8988T (cell line): ENCODE results near the gene RAPH1.
A peak's percentile ranks its signal among the peaks of the same experiment; 100 is the strongest.

Experiments
- DNase-seq: peaks from one replicate; pipeline ENCODE4 v3.0.0; 2011

Gene RAPH1

DNA sequence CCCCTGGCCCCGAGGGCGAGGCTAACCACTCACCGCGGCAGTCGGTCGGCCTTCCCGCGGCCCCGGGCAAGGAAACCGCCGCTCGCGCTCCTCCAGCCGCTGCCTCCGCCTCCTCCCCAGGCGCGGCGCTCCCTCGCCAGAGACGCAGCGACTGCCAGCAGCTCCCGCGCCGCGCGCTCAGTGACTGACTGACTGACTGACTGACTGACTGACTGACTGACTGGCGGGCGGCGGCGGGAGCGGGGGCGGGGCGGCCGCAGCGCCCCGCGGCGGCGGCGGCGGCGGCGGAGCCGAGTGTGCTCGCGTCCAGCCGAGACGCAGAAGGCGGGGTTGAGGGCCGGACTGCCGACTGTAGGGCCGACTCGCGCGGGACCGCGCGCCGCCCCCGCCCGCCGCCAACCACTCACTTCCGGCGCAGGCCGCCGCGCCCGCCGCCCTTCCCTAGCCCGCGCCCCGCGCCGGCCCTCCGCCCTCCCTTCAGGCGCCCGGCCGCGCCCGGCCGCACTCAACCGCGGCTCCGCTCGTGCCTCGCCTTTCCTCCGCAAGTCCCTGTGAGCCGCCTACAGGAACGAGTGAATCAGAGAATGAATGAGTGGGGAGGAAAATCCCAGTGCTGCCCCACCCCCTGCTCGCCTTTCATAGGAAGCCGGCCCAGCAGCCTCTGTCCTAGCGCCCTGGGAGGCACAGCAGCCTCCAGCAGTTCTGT, at the start of gene RAPH1:
Gene RAPH1 (minus strand): TSS at position 224 of the 706 bp plus-strand sequence. CDS start 39,948 bp downstream, outside the sequence.
- DNase-seq: peak; percentile 86

GRCh38 chr2:203584784-203585183, 49.7 kb upstream of the RAPH1 start:
- DNase-seq: no peak

DNA sequence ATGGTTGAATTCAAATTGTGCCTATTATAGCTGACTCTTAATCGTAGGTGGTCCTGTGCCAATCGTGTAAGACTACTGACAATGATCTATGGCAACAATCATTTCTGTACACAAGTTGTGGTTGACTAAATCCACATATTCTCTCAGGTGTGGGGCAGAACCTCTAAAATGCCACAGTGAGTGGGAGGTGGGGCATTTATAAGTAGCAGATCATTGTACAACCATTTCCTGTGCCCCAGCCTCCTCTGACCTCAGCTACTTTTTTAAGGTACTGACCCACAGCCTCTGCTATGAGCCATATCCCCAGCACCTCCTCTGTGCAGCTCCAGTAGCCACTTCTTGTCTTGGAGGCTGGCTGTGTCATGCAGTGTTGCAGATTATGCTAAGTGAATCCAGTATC, 48.6 kb upstream of the RAPH1 start:
- DNase-seq: no peak

DNA sequence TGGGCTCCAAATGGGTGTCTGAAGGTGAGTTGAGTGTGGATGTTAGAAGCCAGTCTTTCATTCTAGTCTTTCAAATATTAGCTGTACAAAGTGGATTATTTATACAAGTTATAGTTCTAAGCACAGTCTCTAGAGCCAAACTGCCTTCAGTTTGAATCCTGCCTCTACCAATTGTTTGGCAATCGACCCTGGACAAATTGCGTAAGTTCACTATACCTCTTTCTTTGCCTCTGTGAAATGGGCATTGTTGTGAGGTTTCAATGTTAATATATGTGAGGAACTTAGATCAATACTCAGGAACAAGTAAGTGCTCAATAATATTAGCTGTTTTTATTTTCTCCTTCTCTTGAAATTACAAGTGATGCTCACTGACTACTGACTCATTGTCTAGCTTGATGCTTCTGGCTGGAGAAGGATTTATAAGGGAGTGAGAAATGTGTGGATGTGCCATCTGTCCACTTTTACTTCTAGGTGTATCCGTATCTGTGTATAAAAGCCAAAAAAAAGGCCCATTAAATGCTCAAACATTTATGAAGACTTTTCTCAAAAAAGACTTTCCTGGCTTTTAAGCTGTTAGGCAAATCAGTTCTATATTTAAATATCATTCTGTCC, 48.1 kb upstream of the RAPH1 start:
- DNase-seq: no peak

DNA sequence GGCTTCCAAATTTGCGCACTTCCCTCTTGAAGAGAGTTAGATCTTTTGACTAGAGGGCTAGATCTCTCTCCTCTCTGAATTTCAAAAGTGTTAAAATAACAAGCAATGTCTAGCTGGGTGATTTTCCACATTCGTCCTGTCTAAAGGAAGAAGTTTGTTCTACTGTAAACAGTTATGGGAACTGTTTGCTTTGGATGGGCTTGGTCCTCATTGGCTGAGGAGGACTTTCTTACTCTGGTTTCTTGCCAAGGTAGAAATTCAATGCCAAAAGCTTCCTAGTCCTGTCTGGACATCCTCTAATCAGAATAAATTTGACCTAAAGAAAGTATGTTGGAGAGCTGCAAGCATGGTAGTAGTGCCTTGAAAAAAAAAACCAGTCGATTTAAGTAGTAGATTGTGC, 47.4 kb upstream of the RAPH1 start:
- no peak for DNase-seq

- DNase-seq: no peak
Measured at GRCh38 chr2:203580844-203581243, 45.7 kb upstream of the RAPH1 start.

DNA sequence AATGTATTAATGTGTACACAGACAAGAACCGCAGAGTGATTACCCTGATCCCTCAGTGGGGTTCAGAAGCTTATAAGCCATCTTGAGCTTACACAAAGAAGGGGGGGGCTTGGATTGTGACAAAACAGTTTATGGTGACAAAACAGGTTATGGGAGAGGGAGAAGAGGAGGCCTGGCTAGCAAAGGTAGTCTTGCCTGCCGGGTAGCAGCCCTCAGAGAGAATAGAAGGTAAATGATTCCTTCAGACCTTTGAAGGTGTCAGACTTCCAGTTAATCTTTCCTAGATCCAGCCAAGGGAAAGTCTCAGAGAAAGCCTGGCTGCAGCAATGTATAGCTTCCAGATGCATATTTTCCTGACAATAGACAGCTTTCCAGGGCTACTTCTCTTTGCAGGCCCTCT, 44.6 kb upstream of the RAPH1 start:
- no peak for DNase-seq

GRCh38 chr2:203578759-203579643, 43.9 kb upstream of the RAPH1 start:
- DNase-seq: no peak

DNA sequence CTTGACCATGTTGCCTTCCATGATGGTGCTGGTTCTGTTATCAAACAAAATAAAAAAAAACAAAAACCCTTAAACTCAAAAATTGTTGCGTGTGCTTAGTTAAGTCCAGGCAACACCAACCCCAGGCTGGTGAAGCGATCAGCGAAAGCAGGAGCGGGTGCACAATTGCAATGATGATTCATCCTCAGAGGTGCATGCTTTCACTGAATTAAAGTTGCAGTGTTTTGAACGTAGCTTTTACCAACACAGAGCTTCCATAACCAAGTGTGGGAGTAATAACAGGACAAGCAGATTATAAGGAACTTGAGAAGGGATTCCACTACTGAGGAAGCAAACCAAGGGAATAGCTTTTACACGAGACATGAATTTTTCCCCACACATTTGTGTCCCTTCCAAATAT, 39.7 kb upstream of the RAPH1 start:
- DNase-seq: no peak

DNA sequence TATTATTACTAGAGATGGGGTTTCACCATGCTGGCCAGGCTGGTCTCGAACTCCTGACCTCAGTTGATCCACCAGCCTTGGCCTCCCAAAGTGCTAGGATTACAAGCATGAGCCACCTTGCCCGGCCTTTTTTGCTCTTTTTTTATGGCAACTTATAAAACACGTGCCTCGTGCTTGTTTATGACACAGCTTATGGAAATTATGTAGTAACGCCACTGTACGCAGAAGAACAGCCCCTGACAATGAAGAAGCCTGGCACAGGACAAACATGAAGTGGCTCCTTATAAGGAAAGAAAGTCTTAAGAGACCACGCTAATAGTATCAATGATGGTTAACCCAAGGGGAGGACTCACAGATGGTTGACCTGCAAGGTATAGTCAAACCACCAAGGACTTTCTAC, 37.2 kb upstream of the RAPH1 start:
- no peak for DNase-seq

DNA sequence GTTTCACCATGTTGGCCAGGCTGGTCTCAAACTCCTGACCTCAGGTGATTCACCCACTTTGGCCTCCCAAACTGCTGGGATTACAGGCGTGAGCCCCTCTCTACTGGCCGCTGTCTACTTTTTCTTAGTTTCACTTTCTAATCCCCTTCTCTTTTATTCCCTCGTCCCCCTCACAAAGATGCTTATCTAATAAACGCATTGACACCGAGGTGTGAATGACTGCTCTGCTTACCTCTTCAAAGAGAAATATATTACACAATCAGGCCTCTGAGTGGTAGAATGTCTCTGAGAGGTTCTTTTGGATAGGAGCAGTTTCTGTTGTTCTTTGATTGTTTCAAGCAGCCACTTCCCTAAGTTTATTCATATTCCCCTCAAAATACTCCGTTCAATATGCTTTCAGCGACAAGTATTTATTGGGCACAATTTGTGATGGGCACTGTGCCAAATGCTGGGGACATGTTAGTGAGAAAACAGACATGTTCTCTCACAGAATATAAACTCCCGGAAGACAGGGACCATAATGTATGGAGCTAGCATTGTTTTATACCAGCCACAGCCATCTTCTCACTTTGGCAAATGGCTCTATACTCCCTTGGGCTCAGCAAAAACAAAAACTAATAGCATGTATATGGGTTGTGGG, 34.7 kb upstream of the RAPH1 start:
- DNase-seq: no peak

- no peak for DNase-seq
Measured at GRCh38 chr2:203567691-203568090, 32.6 kb upstream of the RAPH1 start.

DNA sequence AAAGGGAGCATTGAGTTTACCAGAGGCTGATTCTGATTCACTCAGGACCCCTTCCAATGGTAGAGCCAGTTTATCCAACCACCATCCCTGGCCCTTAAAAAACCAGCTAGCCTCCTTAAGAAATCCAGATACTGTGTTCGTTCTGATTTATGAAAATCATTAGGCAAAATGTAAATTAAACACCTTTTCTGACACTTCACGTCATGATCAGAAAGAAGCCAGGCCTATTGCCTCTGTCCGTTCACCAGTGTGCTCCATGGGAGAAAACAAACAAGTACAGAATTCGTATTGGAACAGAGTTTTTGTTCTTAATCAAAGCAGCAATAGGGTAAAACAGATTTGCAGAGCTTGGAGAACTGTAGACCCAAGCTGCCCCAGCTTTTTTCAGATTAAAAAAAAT, 31.1 kb upstream of the RAPH1 start:
- no peak for DNase-seq

- no peak for DNase-seq
Measured at GRCh38 chr2:203565076-203565475, 30.0 kb upstream of the RAPH1 start.

GRCh38 chr2:203562268-203562667, 27.2 kb upstream of the RAPH1 start:
- no peak for DNase-seq

DNA sequence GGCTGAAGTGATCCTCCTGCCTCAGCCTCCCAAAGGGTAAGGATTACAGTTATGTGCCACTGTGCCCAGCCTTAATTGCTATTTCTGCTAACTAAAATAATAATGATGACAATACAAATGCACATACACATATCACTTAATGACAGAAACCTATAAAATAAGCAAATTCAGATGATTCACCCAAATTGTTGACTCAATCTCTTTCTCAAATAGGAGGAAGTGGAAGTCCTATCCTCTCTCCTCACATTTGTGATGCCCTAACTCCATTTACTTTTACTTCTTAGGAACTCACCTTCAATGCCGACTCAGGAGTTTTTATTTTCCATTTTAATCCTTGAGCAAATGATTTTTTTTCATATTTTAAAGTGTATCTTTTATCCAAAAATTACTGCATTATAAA, 24.5 kb upstream of the RAPH1 start:
- no peak for DNase-seq

GRCh38 chr2:203553784-203554183, 18.7 kb upstream of the RAPH1 start:
- no peak for DNase-seq

DNA sequence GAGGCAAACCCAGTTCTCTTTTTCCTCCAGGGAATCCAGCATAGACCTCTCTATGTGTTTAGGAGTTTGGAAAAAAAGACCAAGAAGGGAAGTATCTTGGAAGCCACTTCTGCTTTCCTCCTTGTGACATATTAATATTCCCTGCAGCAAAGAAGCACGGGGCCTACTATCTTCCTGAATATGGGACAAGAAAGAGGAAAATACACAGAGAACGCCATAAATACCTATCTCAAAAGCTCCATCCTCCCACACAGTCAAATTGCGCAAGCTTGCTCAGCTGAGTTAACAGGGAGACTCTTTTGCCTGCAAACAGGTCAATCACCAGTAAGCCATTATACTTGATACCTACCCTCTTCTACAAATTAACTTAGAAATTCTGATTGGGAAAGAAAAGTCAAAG, 16.7 kb upstream of the RAPH1 start:
- DNase-seq: no peak

- DNase-seq: no peak
Measured at GRCh38 chr2:203550266-203550665, 15.2 kb upstream of the RAPH1 start.

DNA sequence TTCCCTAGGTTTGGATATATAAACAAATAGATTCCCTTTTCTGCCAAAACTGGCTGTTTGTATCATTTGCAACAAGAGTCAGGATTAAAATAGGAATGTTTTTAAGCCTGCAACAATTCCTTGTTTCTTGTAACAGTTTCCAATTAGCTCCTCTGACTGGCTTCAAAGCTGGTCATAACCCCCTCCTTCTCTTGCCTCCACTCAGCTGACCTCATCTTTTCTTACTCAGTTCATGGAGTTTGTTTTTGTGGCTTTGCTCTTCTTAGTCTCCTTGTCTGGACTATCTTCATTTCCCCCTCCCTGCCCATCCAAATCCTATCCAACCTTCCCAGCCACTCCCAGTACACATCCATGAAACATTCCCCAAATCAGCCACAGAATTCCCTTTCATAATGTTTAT, 14.3 kb upstream of the RAPH1 start:
- no peak for DNase-seq

DNA sequence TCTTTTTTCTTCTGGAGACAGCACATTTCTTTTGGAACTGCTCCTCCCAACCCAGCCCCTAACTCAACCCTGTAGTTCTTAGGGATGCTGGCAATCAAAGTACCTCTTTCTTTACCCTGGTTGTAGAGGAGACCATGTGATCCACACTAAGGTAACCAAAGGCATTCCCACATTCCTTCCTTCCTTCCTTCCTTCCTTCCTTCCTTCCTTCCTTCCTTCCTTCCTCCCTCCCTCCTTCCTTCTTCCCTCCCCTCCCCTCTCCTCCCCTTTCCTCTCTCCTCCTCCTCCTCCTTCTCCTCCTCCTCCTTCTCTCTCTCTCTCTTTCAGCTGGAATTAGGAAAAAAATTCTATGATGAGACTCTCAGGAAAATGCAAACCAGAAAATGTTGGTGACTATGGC, 13.8 kb upstream of the RAPH1 start:
- no peak for DNase-seq

DNA sequence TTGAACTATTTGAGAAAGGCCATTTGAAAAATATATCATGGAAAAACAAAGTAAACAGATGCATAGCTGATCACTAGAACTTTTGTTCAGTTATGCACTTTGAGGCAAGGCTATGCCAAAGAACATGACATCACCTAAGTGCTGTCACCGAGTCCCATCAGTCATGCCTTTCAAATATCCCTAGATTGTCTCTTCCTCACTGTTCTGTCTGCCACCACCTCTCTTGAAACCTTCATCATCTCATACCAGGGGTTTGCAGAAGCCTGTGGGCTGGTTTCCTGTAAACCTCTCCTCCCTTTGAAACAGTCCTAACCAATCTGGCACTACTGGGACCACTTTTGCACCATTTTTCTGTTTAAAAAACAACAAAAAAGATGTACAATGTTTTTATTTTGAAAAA, 12.3 kb upstream of the RAPH1 start:
- DNase-seq: no peak

DNA sequence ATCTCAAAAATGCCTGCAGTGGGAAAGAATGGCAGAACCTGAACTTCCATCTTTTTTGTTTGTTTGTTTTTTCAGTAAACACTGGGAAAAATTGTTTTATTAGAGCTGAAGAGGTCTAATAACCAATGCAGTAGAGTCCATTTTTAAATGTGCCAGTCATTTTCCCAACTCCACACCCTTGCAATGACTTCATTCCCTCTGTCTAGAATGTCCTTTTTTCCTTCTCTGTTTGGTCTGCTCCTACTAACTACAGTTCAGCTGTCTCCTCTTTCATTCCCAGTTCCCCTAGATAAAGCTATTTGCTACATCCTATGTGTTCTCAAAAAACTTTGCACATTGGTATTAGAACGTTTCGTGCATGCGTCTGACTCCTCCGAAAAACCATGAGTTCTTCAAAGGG, 9.3 kb upstream of the RAPH1 start:
- no peak for DNase-seq
